Colonic mucosa (tissue), 4 donors: ENCODE measurements around the gene DAP3. TPM values are rescaled to one million over a fixed set of nuclear protein-coding genes. Genes with fewer than 3 reads are reported as not detected.
"Not testable (repeated sequence)": the region's sequence is repeated elsewhere in the genome, so short reads cannot be mapped to it uniquely, and the experiment has no call there.

Source experiments
- DNase-seq: peaks from one replicate; pipeline ENCODE4 v3.0.0-alpha.2; 2020
- H3K27ac ChIP-seq: fragments of 200-600 bp; one replicate; pipeline ENCODE4 v1.8.0; 2021
- H3K27me3 ChIP-seq: fragments of 200-600 bp; one replicate; pipeline ENCODE4 v1.8.0; 2021
- H3K36me3 ChIP-seq: fragments of 200-600 bp; one replicate; pipeline ENCODE4 v1.8.0; 2021
- H3K4me1 ChIP-seq: fragments of 200-600 bp; one replicate; pipeline ENCODE4 v1.8.0; 2021; ENCODE audit warnings: mild to moderate bottlenecking
- H3K4me3 ChIP-seq: fragments of 200-600 bp; one replicate; pipeline ENCODE4 v1.8.0; 2021
- H3K9ac ChIP-seq, 2 donors: one replicate each; pipeline ENCODE4 v1.7.0; 2013; ENCODE audit warnings: control low read depth in 2 of 2, low read depth in 2 of 2, low read length in 2 of 2
- H3K9me3 ChIP-seq: fragments of 200-600 bp; one replicate; pipeline ENCODE4 v1.8.0; 2021
- intact Hi-C: fragments of 100-400 bp; cut with DNase I; formaldehyde crosslinking; loops from one replicate; pipeline ENCODE4 v1.14.1; 2022
- total RNA-seq, 2 donors: library from RNA; stranded (reverse); fragmentation: NEBNext Ultra II Directional in 1 of 2; extraction: Animal tissue kit (Norgen Biotek cat#: 25700) in 1 of 2; gene quantifications; one replicate each; pipeline ENCODE4 v1.2.1, GENCODE V29; 2021
- TF ChIP-seq, protein P1 (sequence below): fragments of 200-600 bp; IDR thresholded peaks from one replicate; pipeline ENCODE4 v1.8.0; 2022; ENCODE audit warnings: antibody characterized with exemption, mild to moderate bottlenecking
- donor health status: healthy.
- donor health status: DM: no; HTN: no; CAD: no.
- donor health status: DM: no; HTN: no; CAD: no.

The DAP3 gene
- total RNA-seq, 2 donors from 2014 or later: 75.7 to 106 TPM

DNA sequence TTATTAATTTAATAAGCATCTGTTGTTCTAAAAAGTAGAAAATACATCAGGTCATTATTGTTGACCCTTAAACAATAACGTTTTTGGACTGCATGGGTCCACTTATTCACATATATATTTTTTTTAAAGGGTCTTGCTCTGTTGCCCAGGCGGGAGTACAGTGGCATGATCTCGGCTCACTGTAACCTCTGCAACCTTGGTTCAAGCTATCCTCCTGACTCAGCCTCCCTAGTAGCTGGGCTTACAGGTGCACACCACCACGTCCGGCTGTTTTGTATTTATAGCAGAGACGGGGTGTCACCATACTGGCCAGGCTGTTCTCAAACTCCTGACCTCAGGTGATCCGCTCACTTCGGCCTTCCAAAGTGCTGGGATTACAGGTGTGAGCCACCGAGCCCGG, 53.0 kb downstream of the DAP3 start:
- H3K36me3 ChIP-seq: no peaks in the 10 kb centered on the region
- TF ChIP-seq, protein P1, sequence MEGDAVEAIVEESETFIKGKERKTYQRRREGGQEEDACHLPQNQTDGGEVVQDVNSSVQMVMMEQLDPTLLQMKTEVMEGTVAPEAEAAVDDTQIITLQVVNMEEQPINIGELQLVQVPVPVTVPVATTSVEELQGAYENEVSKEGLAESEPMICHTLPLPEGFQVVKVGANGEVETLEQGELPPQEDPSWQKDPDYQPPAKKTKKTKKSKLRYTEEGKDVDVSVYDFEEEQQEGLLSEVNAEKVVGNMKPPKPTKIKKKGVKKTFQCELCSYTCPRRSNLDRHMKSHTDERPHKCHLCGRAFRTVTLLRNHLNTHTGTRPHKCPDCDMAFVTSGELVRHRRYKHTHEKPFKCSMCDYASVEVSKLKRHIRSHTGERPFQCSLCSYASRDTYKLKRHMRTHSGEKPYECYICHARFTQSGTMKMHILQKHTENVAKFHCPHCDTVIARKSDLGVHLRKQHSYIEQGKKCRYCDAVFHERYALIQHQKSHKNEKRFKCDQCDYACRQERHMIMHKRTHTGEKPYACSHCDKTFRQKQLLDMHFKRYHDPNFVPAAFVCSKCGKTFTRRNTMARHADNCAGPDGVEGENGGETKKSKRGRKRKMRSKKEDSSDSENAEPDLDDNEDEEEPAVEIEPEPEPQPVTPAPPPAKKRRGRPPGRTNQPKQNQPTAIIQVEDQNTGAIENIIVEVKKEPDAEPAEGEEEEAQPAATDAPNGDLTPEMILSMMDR: no peak
- intact Hi-C loops: no loop called here
- DNase-seq: no peak
- no peak overlapping the region for H3K27ac ChIP-seq
- no peak overlapping the region for H3K9ac ChIP-seq
- no peak overlapping the region for H3K4me3 ChIP-seq
- no peaks in the 10 kb centered on the region for H3K27me3 ChIP-seq
- no peaks in the 10 kb centered on the region for H3K4me1 ChIP-seq
- no peaks in the 10 kb centered on the region for H3K9me3 ChIP-seq

DNA sequence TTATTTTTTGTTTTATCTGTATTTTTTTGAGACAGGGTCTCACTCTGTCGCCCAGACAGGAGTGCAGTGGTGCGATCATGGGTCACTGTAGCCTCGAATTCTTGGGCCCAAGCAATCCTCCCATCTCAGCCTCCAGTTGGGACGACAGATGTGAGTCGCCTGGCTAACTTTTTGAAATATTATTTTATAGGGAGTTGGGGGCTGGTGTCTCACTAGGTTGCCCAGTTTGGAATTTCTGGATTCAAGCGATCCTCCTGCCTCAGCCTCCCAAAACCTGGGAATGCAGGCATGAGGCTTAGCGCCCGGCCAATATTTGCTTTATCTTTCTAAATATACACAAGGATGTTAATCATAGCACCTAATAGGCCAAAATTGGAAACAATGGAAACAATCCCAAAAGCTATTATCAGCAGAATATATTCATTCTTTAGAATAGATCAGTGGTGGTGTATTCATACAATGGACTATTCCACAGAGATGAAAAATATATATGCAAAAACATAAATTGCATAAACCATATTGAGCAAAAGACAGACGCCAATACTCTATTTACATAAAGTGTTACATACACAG, 55.9 kb downstream of the DAP3 start:
- Histone ChIP-seq H3K36me3 (no peaks in the 10 kb centered on the region), H3K9me3 (no peaks in the 10 kb centered on the region), H3K27ac (peak overlapping the region; percentile 69), H3K9ac (peak overlapping the region; percentile 76 to 82), H3K4me3 (peak overlapping the region; percentile 71), H3K4me1 (no peaks in the 10 kb centered on the region), H3K27me3 (no peaks in the 10 kb centered on the region)
- intact Hi-C loops: no loop called here
- TF ChIP-seq, protein P1: no peak
- DNase-seq: no peak

DNA sequence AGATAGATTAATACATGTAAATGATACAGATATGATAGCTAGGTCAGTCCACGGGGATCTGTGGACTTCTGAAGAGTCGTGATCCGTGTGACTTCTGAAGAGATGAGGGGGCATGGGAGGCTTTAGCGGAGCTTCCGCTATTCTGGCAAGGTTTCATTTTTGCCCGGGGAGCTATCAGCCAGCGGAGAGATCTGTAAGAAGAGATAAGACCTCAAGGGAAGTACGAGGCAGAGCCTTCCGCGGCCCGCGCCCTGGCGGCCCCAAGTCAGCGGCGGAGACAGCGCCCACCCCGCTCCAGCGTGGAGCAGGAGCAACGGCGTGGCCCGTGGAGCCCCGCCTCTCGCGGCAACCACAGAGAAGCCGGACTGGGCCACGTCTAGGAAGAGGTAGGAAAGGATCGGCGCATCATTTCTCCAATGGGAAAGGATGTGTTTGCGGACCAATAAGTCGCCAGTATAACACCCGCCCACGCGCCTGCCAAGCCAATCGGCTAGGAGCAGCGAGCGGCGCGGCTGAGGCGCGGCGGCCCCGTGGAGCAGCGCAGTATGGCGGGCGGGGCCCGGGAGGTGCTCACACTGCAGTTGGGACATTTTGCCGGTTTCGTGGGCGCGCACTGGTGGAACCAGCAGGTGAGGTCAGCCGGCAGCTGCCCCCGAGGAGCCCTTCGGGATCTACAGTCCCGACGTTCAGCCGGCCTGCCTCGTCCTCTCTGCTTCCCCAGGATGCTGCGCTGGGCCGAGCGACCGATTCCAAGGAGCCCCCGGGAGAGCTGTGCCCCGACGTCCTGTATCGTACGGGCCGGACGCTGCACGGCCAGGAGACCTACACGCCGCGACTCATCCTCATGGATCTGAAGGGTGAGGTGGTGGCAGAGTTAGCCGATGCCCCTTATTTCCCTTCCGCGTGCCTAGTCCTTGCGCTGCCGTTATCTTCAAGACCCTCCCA, 56.7 kb downstream of the DAP3 start:
- intact Hi-C loops, H3K36me3 ChIP-seq, H3K9me3 ChIP-seq, H3K27me3 ChIP-seq, H3K4me1 ChIP-seq: not testable (repeated sequence)
- peak overlapping the region; percentile 76 to 82 for H3K9ac ChIP-seq
- DNase-seq: peak; percentile 95
- H3K27ac ChIP-seq: peak overlapping the region; percentile 69
- peak overlapping the region; percentile 71 for H3K4me3 ChIP-seq

GRCh38 chr1:155747586-155747985, 58.7 kb downstream of the DAP3 start:
- H3K4me3 ChIP-seq, H3K9me3 ChIP-seq, H3K9ac ChIP-seq, DNase-seq, H3K27ac ChIP-seq, intact Hi-C loops, H3K36me3 ChIP-seq, H3K27me3 ChIP-seq, H3K4me1 ChIP-seq: not testable (repeated sequence)

GRCh38 chr1:155748141-155748540, 59.2 kb downstream of the DAP3 start:
- intact Hi-C loops, H3K36me3 ChIP-seq, DNase-seq, H3K9ac ChIP-seq, H3K27ac ChIP-seq, H3K27me3 ChIP-seq, H3K4me1 ChIP-seq, H3K4me3 ChIP-seq, H3K9me3 ChIP-seq: not testable (repeated sequence)

- intact Hi-C loops, H3K4me3 ChIP-seq, H3K36me3 ChIP-seq, H3K9me3 ChIP-seq, H3K27ac ChIP-seq, DNase-seq, H3K27me3 ChIP-seq, H3K9ac ChIP-seq, H3K4me1 ChIP-seq: not testable (repeated sequence)
These were observed 70.1 kb downstream of the DAP3 start for GRCh38 chr1:155759017-155759416.

DNA sequence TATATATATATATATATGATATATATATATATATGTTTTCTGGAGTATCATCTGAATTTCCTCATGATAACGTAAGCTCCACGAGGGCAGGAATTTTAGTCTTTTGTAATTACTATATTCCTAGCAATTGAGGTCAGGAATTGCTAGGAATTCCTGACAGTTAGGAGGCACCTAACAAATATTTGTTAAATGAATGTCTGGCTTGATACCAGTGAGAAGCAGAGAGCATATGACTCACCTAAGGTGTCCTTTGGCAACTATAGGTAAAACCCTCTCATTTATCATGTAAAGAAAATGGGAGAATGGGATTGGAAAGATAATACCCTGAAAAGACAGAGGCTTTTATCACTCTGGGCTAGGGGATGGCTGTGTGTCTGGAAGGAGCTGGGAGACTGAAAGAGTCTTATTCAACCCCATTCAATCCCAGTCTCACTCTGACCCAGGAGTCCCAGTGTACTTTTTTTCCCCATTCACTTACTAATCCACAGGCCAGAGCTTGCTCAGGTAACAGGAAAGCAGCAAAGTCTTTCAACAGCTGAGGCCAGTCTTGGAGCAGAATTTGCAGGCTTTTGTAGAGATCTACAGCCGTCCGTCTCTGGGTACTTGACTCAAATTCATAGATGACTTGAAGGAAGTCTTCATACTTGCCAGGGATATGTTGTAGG, 71.2 kb downstream of the DAP3 start:
- Histone ChIP-seq H3K9me3 (no peaks in the 10 kb centered on the region), H3K27me3 (no peaks in the 10 kb centered on the region), H3K27ac (no peak overlapping the region), H3K36me3 (no peaks in the 10 kb centered on the region), H3K4me3 (no peak overlapping the region), H3K4me1 (no peaks in the 10 kb centered on the region), H3K9ac (no peak overlapping the region)
- TF ChIP-seq, protein P1: no peak
- intact Hi-C loops: no loop called here
- no peak for DNase-seq
